Small intestine (tissue), 16 donors: ENCODE results near the gene TMEM272. TPM values are rescaled to one million over a fixed set of nuclear protein-coding genes. Genes with fewer than 3 reads are reported as not detected.

Experiments used
- DNase-seq, 2 donors: peaks; one replicate each; pipeline versions ENCODE4 v3.0.0 to v3.0.0-alpha.2; 2013
- FAIRE-seq: peaks from 2 replicates; lab custom pipeline; 2012; peaks lifted over from hg19 to GRCh38; lab: Jason Lieb, UNC
- H3K27ac ChIP-seq, 3 donors: one replicate each; pipeline ENCODE4 v1.5.1; 2013; ENCODE audit warnings: low read length in 2 of 3, mild to moderate bottlenecking in 2 of 3, control low read depth in 1 of 3, inconsistent platforms in 1 of 3, low read depth in 1 of 3, moderate library complexity in 1 of 3
- H3K27me3 ChIP-seq, 3 donors: one replicate each; pipeline ENCODE4 v1.6.1; 2013; ENCODE audit warnings: low read length in 3 of 3, inconsistent platforms in 1 of 3; ENCODE audit not compliant: control insufficient read depth in 3 of 3, insufficient read depth in 3 of 3
- H3K36me3 ChIP-seq, 3 donors: one replicate each; pipeline ENCODE4 v1.6.1; 2013; ENCODE audit warnings: low read length in 3 of 3, inconsistent platforms in 1 of 3, low read depth in 1 of 3, mild to moderate bottlenecking in 1 of 3, moderate library complexity in 1 of 3; ENCODE audit not compliant: control insufficient read depth in 3 of 3, insufficient read depth in 2 of 3
- H3K4me1 ChIP-seq, 3 donors: one replicate each; pipeline ENCODE4 v1.6.1; 2013; ENCODE audit warnings: low read length in 2 of 3, inconsistent platforms in 1 of 3, low read depth in 1 of 3, mild to moderate bottlenecking in 1 of 3, moderate library complexity in 1 of 3; ENCODE audit not compliant: control insufficient read depth in 3 of 3, insufficient read depth in 2 of 3
- H3K4me3 ChIP-seq, 3 donors: one replicate each; pipeline ENCODE4 v1.5.1; 2013; ENCODE audit warnings: low read length in 3 of 3, control low read depth in 1 of 3, inconsistent platforms in 1 of 3, low read depth in 1 of 3, mild to moderate bottlenecking in 1 of 3, moderate library complexity in 1 of 3
- H3K9me3 ChIP-seq, 2 donors: one replicate each; pipeline ENCODE4 v1.6.1; 2013; ENCODE audit warnings: low read depth in 1 of 2, low read length in 1 of 2; ENCODE audit not compliant: control insufficient read depth in 2 of 2, insufficient read depth in 1 of 2
- WGBS, 3 donors: extraction: QIAGEN DNeasy Blood & Tissue Kit; methylation state at CpG; one replicate each; pipeline ENCODE4 v1.1.7; 2013; 5-methylcytosine and 5-hydroxymethylcytosine counted together
- long read RNA-seq, 10 donors: transcript quantifications; one replicate each; lab custom pipeline, GENCODE V29; 2026
- polyA plus RNA-seq, 4 donors: library from polyadenylated mRNA; stranded (reverse) in 3 of 4; unstranded in 1 of 4; fragments of 200-250 nt in 3 of 4; fragments of 120-200 nt in 1 of 4; gene quantifications; one replicate each; pipeline versions ENCODE4 v1.2.1 to v1.2.3, GENCODE V29; 2013
- donor health status: healthy with polysubstance abuse.
- donor health status: control.
- donor health status: control.
- donor health status: Bipolar disorder and iron deficiency.
- donor health status: healthy.

The TMEM272 gene
- polyA plus RNA-seq: under 1 TPM in 3 of 4 donors, not detected in 1; 0.04 to 0.54 (median 0.27) TPM
- long read RNA-seq, donor 1: 0 reads
- long read RNA-seq, donor 2: 0 reads
- long read RNA-seq, donor 3: 0 reads
- long read RNA-seq, donor 4: 0 reads
- long read RNA-seq, donor 5: 0 reads
- long read RNA-seq, donor 6: 0 reads
- long read RNA-seq, donor 7: 0 reads
- long read RNA-seq, donor 8: 0 reads
- long read RNA-seq, donor 9: 0 reads
- long read RNA-seq, donor 10: 0 reads

GRCh38 chr13:51844862-51845573, at the start of gene TMEM272:
TSS of gene TMEM272 (minus strand) at chr13:51845177. CDS start at chr13:51838530, 6,647 bp downstream.
- 9 to 31% (median 20%) methylated on average over 20 of the region's 20 CpGs for WGBS, 3 donors
- peak within 1 kb of the TSS in 2 of 3 donors; percentile 26 to 27 for H3K4me3 ChIP-seq
- H3K27ac ChIP-seq: peak within 1 kb of the TSS in 2 of 3 donors; percentile 30 to 66
- no peaks in the 10 kb centered on the region for H3K36me3 ChIP-seq
- DNase-seq (peak; percentile 74 to 86), FAIRE-seq (no peak)
- no peaks in the 10 kb centered on the region for H3K27me3 ChIP-seq
- H3K9me3 ChIP-seq: no peaks in the 10 kb centered on the region
- peaks cover 0 to 8% (median 2%) of the 10 kb centered on the region in 3 donors for H3K4me1 ChIP-seq

GRCh38 chr13:51894239-51894638, 49.3 kb upstream of the TMEM272 start:
- FAIRE-seq (no peak), DNase-seq (no peak)
- WGBS, 3 donors: 94 to 97% (median 95%) methylated on average over 4 of the region's 4 CpGs
- H3K27me3 ChIP-seq: no peaks in the 10 kb centered on the region
- no peak overlapping the region for H3K27ac ChIP-seq
- no peaks in the 10 kb centered on the region for H3K4me1 ChIP-seq
- H3K9me3 ChIP-seq: no peaks in the 10 kb centered on the region
- peaks cover 0 to 16% (median 0%) of the 10 kb centered on the region in 3 donors for H3K36me3 ChIP-seq
- no peak overlapping the region for H3K4me3 ChIP-seq

GRCh38 chr13:51892657-51893056, 47.7 kb upstream of the TMEM272 start:
- Histone ChIP-seq H3K4me3 (no peak overlapping the region), H3K9me3 (no peaks in the 10 kb centered on the region), H3K27ac (no peak overlapping the region), H3K27me3 (no peaks in the 10 kb centered on the region), H3K4me1 (no peaks in the 10 kb centered on the region), H3K36me3 (peaks cover 0 to 16% (median 0%) of the 10 kb centered on the region in 3 donors)
- FAIRE-seq (no peak), DNase-seq (no peak)
- 10 to 44% (median 22%) methylated on average over 3 of the region's 3 CpGs for WGBS, 3 donors

GRCh38 chr13:51887468-51887867, 42.5 kb upstream of the TMEM272 start:
- H3K9me3 ChIP-seq: peaks cover 0 to 11% of the 10 kb centered on the region in 2 donors
- no peaks in the 10 kb centered on the region for H3K27me3 ChIP-seq
- H3K27ac ChIP-seq: no peak overlapping the region
- H3K4me3 ChIP-seq: no peak overlapping the region
- FAIRE-seq (no peak), DNase-seq (no peak)
- peaks cover 0 to 17% (median 0%) of the 10 kb centered on the region in 3 donors for H3K36me3 ChIP-seq
- WGBS, 3 donors: 64 to 84% (median 65%) methylated on average over 2 of the region's 2 CpGs
- no peaks in the 10 kb centered on the region for H3K4me1 ChIP-seq

GRCh38 chr13:51885651-51886050, 40.7 kb upstream of the TMEM272 start:
- Histone ChIP-seq H3K36me3 (peaks cover 0 to 13% (median 0%) of the 10 kb centered on the region in 3 donors), H3K4me1 (no peaks in the 10 kb centered on the region), H3K9me3 (peaks cover 0 to 14% of the 10 kb centered on the region in 2 donors), H3K27me3 (no peaks in the 10 kb centered on the region), H3K27ac (no peak overlapping the region), H3K4me3 (no peak overlapping the region)
- FAIRE-seq: no peak
- DNase-seq: no peak
- 84 to 99% (median 96%) methylated on average over 2 of the region's 2 CpGs for WGBS, 3 donors

GRCh38 chr13:51883226-51883600, 38.2 kb upstream of the TMEM272 start:
- DNase-seq (no peak), FAIRE-seq (no peak)
- Histone ChIP-seq H3K9me3 (peaks cover 0 to 14% of the 10 kb centered on the region in 2 donors), H3K4me3 (no peak overlapping the region), H3K36me3 (peaks cover 0 to 7% (median 0%) of the 10 kb centered on the region in 3 donors), H3K27ac (no peak overlapping the region), H3K27me3 (no peaks in the 10 kb centered on the region), H3K4me1 (no peaks in the 10 kb centered on the region)
- 73 to 75% (median 74%) methylated on average over 5 of the region's 5 CpGs for WGBS, 3 donors

- FAIRE-seq (no peak), DNase-seq (no peak)
- Histone ChIP-seq H3K36me3 (peaks cover 0 to 7% (median 0%) of the 10 kb centered on the region in 3 donors), H3K27me3 (no peaks in the 10 kb centered on the region), H3K27ac (no peak overlapping the region), H3K4me1 (no peaks in the 10 kb centered on the region), H3K9me3 (peaks cover 0 to 14% of the 10 kb centered on the region in 2 donors), H3K4me3 (no peak overlapping the region)
- WGBS, 3 donors: 90 to 97% (median 95%) methylated on average over 6 of the region's 6 CpGs
Measured at GRCh38 chr13:51882570-51883225, 37.7 kb upstream of the TMEM272 start.

- Histone ChIP-seq H3K36me3 (peaks cover 0 to 7% (median 0%) of the 10 kb centered on the region in 3 donors), H3K9me3 (peaks cover 0 to 14% of the 10 kb centered on the region in 2 donors), H3K4me1 (no peaks in the 10 kb centered on the region), H3K4me3 (no peak overlapping the region), H3K27me3 (no peaks in the 10 kb centered on the region), H3K27ac (no peak overlapping the region)
- DNase-seq (no peak), FAIRE-seq (no peak)
- 84 to 94% (median 91%) methylated on average over 1 of the region's 1 CpG for WGBS, 3 donors
Measured at GRCh38 chr13:51881296-51881695, 36.3 kb upstream of the TMEM272 start.
